Measurements from ENCODE around the gene PRKCA. TPM values are rescaled to one million over a fixed set of nuclear protein-coding genes. Genes with fewer than 3 reads are reported as not detected.

The PRKCA gene
- total RNA-seq, 1 experiment from 2014 or later: 22.6 TPM

GRCh38 chr17:66779237-66779606, 476.8 kb downstream of the PRKCA start:
- CTCF ChIA-PET: no interaction called here
- H3K27me3 ChIP-seq (ENCODE audit: low read length): no peaks in the 10 kb centered on the region
- intact Hi-C loops (cut with micrococcal nuclease): no loop called here
- TF ChIP-seq EZH2 (IDR thresholded peaks at IDR 0.05; ENCODE audit: low read length, unreplicated experiment): no peak
- TF ChIP-seq EZH2phosphoT487 (IDR thresholded peaks at IDR 0.05; ENCODE audit: borderline replicate concordance, low read length): no peak
- no peak for TF ChIP-seq CTCF (conservative IDR thresholded peaks at IDR 0.05; ENCODE audit: low read depth, low read length)
- no peaks in the 10 kb centered on the region for H3K9me3 ChIP-seq (ENCODE audit: low read length)
- POLR2A ChIA-PET (ENCODE audit: unreplicated experiment): no interaction called here
- no TSS peak for BruUV-seq (replicated peaks)
- ATAC-seq (no peak), DNase-seq (no peak)
- H3K9ac ChIP-seq (ENCODE audit: low read length): no peak overlapping the region
- H3K4me3 ChIP-seq (ENCODE audit: low read length): no peak overlapping the region
- no peaks in the 10 kb centered on the region for H3K79me2 ChIP-seq (ENCODE audit: low read length)
- no peaks in the 10 kb centered on the region for H4K20me1 ChIP-seq (ENCODE audit: low read length)
- H3K27ac ChIP-seq (ENCODE audit: low read length): no peak overlapping the region
- no peaks in the 10 kb centered on the region for H3K36me3 ChIP-seq (ENCODE audit: low read depth, low read length)
- no peak overlapping the region for H3K4me2 ChIP-seq (ENCODE audit: low read length)
- H3K9me2 ChIP-seq (replicated peaks; ENCODE audit: low read length): no peaks in the 10 kb centered on the region
- H2AFZ ChIP-seq (ENCODE audit: low read length): no peak overlapping the region
- no peaks in the 10 kb centered on the region for H3K4me1 ChIP-seq (ENCODE audit: insufficient read depth, low read length)
- H3F3A ChIP-seq (ENCODE audit: low read length, unreplicated experiment): no peaks in the 10 kb centered on the region

- Histone ChIP-seq H3K9me3 (ENCODE audit: low read length) (no peaks in the 10 kb centered on the region), H3F3A (ENCODE audit: low read length, unreplicated experiment) (no peaks in the 10 kb centered on the region), H3K79me2 (ENCODE audit: low read length) (no peaks in the 10 kb centered on the region), H3K4me3 (ENCODE audit: low read length) (no peak overlapping the region), H3K4me2 (ENCODE audit: low read length) (no peak overlapping the region), H4K20me1 (ENCODE audit: low read length) (no peaks in the 10 kb centered on the region), H3K4me1 (ENCODE audit: insufficient read depth, low read length) (no peaks in the 10 kb centered on the region), H3K27ac (ENCODE audit: low read length) (no peak overlapping the region), H3K27me3 (ENCODE audit: low read length) (no peaks in the 10 kb centered on the region), H3K9me2 (replicated peaks; ENCODE audit: low read length) (no peaks in the 10 kb centered on the region), H3K9ac (ENCODE audit: low read length) (no peak overlapping the region), H3K36me3 (ENCODE audit: low read depth, low read length) (no peaks in the 10 kb centered on the region), H2AFZ (ENCODE audit: low read length) (no peak overlapping the region)
- ChIA-PET CTCF (no interaction called here), POLR2A (ENCODE audit: unreplicated experiment) (no interaction called here)
- ATAC-seq: no peak
- TF ChIP-seq CTCF (conservative IDR thresholded peaks at IDR 0.05; ENCODE audit: low read depth, low read length) (no peak), EZH2 (IDR thresholded peaks at IDR 0.05; ENCODE audit: low read length, unreplicated experiment) (no peak), EZH2phosphoT487 (IDR thresholded peaks at IDR 0.05; ENCODE audit: borderline replicate concordance, low read length) (no peak)
- no TSS peak for BruUV-seq (replicated peaks)
- intact Hi-C loops (cut with micrococcal nuclease): no loop called here
- DNase-seq: no peak
Observed at GRCh38 chr17:66781135-66781534, 478.7 kb downstream of the PRKCA start.

GRCh38 chr17:66782851-66783250, 480.4 kb downstream of the PRKCA start:
- intact Hi-C loops (cut with micrococcal nuclease): no loop called here
- Histone ChIP-seq H3K27ac (ENCODE audit: low read length) (no peak overlapping the region), H3K9me2 (replicated peaks; ENCODE audit: low read length) (no peaks in the 10 kb centered on the region), H2AFZ (ENCODE audit: low read length) (no peak overlapping the region), H3K9me3 (ENCODE audit: low read length) (no peaks in the 10 kb centered on the region), H3K4me2 (ENCODE audit: low read length) (no peak overlapping the region), H3K4me3 (ENCODE audit: low read length) (no peak overlapping the region), H3K36me3 (ENCODE audit: low read depth, low read length) (peaks cover 3% of the 10 kb centered on the region; the same call in 1 of the 2 replicates), H3K9ac (ENCODE audit: low read length) (no peak overlapping the region), H3F3A (ENCODE audit: low read length, unreplicated experiment) (no peaks in the 10 kb centered on the region), H3K79me2 (ENCODE audit: low read length) (no peaks in the 10 kb centered on the region), H4K20me1 (ENCODE audit: low read length) (no peaks in the 10 kb centered on the region), H3K27me3 (ENCODE audit: low read length) (no peaks in the 10 kb centered on the region), H3K4me1 (ENCODE audit: insufficient read depth, low read length) (no peaks in the 10 kb centered on the region)
- ChIA-PET POLR2A (ENCODE audit: unreplicated experiment) (no interaction called here), CTCF (no interaction called here)
- TF ChIP-seq EZH2 (IDR thresholded peaks at IDR 0.05; ENCODE audit: low read length, unreplicated experiment): no peak
- TF ChIP-seq CTCF (conservative IDR thresholded peaks at IDR 0.05; ENCODE audit: low read depth, low read length): no peak
- TF ChIP-seq EZH2phosphoT487 (IDR thresholded peaks at IDR 0.05; ENCODE audit: borderline replicate concordance, low read length): no peak
- DNase-seq (no peak), ATAC-seq (no peak)
- BruUV-seq (replicated peaks): no TSS peak
